ENCODE measurements around the gene HBP1.
"Not testable (repeated sequence)": the region's sequence is repeated elsewhere in the genome, so short reads cannot be mapped to it uniquely, and the experiment has no call there.

Gene HBP1

DNA sequence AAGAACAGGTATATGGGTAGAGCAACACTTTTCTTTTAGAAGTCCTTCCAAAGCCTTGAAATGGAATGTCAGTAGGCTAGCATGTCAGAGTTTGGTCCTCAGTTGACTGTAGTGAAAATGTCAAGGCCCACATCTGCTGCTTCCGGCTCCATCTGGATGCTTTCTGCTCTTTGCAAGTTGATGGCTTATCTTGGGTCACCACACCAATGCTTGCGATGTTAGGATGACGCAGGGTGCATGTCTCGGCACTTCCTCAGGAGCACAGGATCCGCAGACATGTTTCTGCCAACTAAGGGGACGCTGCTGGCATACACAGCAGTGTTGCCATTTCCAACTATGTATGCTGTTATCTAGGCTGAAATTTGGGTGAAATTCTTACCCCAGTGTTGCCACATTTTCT, 14.0 kb upstream of the HBP1 start:
- no peak for DNase-seq (ENCODE audit: low read depth)
- no peak overlapping the region for H3K4me3 ChIP-seq (ENCODE audit: control insufficient read depth, low read depth, low read length)
- TF ChIP-seq, protein P1, sequence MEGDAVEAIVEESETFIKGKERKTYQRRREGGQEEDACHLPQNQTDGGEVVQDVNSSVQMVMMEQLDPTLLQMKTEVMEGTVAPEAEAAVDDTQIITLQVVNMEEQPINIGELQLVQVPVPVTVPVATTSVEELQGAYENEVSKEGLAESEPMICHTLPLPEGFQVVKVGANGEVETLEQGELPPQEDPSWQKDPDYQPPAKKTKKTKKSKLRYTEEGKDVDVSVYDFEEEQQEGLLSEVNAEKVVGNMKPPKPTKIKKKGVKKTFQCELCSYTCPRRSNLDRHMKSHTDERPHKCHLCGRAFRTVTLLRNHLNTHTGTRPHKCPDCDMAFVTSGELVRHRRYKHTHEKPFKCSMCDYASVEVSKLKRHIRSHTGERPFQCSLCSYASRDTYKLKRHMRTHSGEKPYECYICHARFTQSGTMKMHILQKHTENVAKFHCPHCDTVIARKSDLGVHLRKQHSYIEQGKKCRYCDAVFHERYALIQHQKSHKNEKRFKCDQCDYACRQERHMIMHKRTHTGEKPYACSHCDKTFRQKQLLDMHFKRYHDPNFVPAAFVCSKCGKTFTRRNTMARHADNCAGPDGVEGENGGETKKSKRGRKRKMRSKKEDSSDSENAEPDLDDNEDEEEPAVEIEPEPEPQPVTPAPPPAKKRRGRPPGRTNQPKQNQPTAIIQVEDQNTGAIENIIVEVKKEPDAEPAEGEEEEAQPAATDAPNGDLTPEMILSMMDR (conservative IDR thresholded peaks at IDR 0.05; ENCODE audit: control insufficient read depth, insufficient read depth, low read depth, low read length), result no peak

DNA sequence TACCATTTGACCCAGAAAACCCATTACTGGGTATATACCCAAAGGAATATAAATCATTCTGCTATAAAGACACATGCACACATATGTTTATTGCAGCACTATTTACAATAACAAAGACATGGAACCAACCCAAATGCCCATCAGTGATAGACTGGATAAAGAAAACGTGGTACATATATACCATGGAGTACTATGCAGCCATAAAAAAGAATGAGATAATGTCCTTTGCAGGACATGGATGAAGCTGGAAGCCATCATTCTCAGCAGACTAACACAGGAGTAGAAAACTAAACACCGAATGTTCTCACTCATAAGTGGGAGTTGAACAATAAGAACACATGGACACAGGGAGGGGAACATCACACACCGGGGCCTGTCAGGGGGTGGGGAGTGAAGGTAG, 13.1 kb upstream of the HBP1 start:
- H3K4me3 ChIP-seq (ENCODE audit: control insufficient read depth, low read depth, low read length); DNase-seq (ENCODE audit: low read depth): not testable (repeated sequence)

DNA sequence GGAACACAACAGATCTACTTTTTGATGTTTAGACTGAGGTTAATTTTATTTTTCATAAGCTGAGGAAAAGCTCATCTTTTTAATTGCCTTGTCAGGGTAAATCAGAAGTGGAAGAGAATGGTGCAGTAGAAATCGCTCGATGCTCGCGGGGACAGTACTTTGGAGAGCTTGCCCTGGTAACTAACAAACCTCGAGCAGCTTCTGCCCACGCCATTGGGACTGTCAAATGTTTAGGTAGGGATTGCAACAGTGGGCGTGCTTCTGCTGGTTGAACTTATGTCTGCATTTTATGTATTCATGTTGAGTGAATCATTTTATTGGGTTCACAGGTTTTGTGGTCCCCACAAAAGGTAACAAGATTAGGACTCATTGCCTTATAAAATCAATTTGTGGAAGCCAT, 11.7 kb upstream of the HBP1 start:
- TF ChIP-seq, protein P1 (conservative IDR thresholded peaks at IDR 0.05; ENCODE audit: control insufficient read depth, insufficient read depth, low read depth, low read length), result no peak
- DNase-seq (ENCODE audit: low read depth), result no peak
- no peak overlapping the region for H3K4me3 ChIP-seq (ENCODE audit: control insufficient read depth, low read depth, low read length)

DNA sequence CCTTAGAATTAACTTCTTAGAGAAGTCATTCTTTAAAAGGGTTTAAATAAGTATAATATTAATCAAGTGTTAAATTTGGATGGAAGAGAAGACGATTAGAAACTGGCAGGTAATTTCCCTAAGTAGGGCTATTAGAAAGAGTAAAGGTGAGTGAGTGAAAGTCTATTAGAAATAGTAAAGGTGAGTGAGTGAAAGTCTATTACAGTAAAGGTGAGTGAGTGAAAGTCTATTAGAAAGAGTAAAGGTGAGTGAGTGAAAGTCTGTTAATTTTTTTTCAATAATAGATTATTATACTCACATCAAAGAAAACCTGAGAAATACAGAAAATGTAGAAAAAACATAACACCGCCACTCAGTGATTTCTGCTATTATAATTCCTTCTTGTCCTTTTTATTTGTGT, 10.8 kb upstream of the HBP1 start:
- DNase-seq (ENCODE audit: low read depth), result no peak
- H3K4me3 ChIP-seq (ENCODE audit: control insufficient read depth, low read depth, low read length), result no peak overlapping the region
- TF ChIP-seq, protein P1 (conservative IDR thresholded peaks at IDR 0.05; ENCODE audit: control insufficient read depth, insufficient read depth, low read depth, low read length), result no peak

DNA sequence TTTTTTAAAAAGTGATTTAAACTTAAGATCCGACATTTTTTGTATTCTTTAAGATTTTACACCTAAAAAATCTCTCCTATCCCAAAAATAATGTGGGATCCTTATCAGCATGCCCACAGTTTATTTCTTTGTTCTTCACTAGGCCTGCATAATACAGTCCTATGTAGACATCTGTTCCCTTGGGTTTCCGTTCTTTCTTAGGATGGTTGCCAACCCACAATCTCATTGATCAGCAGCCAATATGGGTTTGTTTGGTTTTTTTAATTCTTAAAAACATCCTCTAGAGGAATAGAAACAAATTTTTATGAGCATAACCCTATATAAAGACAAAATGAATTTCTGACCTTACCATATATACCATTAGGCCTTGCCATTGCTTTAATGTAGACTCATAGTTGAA, 8.4 kb upstream of the HBP1 start:
- TF ChIP-seq, protein P1 (conservative IDR thresholded peaks at IDR 0.05; ENCODE audit: control insufficient read depth, insufficient read depth, low read depth, low read length), result no peak
- H3K4me3 ChIP-seq (ENCODE audit: control insufficient read depth, low read depth, low read length), result no peak overlapping the region
- DNase-seq (ENCODE audit: low read depth), result no peak

DNA sequence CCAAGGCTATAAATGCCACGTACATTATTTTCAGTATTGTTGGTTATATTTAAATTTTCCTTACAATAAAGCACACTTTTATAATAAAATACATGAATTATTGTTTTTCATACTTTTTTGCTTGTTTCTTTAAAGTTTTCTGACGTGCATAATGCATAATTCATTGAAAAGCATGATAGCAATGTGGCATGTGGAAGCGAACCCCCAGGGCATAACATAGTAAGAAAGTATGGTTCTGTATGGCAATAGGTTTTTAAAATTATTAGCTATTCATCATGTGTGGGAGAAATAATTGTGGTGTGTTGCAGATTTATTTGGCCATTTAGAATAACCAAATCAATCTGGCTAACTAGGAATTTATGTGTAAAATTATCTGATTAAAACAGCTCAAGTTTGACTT, 7.4 kb upstream of the HBP1 start:
- H3K4me3 ChIP-seq (ENCODE audit: control insufficient read depth, low read depth, low read length), result no peak overlapping the region
- TF ChIP-seq, protein P1 (conservative IDR thresholded peaks at IDR 0.05; ENCODE audit: control insufficient read depth, insufficient read depth, low read depth, low read length), result no peak
- DNase-seq (ENCODE audit: low read depth), result no peak

DNA sequence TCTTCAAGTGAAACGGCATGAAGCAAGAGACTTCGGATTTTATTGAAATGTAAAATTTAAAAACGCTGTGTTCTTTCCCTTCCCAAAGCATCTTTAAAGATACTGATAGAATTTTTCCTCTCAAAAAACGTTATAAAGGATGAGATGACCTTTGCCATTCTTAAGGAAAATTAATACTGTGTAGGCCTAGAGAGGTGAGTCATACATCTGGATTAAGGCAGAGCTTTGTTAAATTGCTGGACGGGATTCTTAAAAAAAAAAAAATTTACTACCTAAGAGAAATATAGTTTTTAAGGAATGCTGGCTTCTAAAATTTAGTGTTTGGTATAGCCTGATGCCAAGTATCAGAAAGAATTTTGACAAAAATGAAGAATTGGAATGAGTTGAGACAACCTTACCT, 6.3 kb upstream of the HBP1 start:
- peak; percentile 60 for DNase-seq (ENCODE audit: low read depth)
- TF ChIP-seq, protein P1 (conservative IDR thresholded peaks at IDR 0.05; ENCODE audit: control insufficient read depth, insufficient read depth, low read depth, low read length), result no peak

More for the DNA sequence above, 6.3 kb upstream of the HBP1 start:
- H3K4me3 ChIP-seq (ENCODE audit: control insufficient read depth, low read depth, low read length), result no peak overlapping the region

Measured in fibroblast of mammary gland (primary cell).